GM23248 (cell line): ENCODE results near the gene WDR70. TPM values are rescaled to one million over a fixed set of nuclear protein-coding genes. Genes with fewer than 3 reads are reported as not detected.
"Not testable (repeated sequence)": the region's sequence is repeated elsewhere in the genome, so short reads cannot be mapped to it uniquely, and the experiment has no call there.

Source experiments
- DNase-seq: peaks from one replicate; pipeline ENCODE4 v3.0.0-alpha.2; 2015
- H2AFZ ChIP-seq: fragments of 200-600 bp; sonication (generic); 2 replicates; pipeline ENCODE4 v1.6.1; 2016; ENCODE audit warnings: antibody characterized with exemption
- H3F3A ChIP-seq: fragments of 200-600 bp; sonication (generic); 2 replicates; pipeline ENCODE4 v1.6.1; 2016; ENCODE audit warnings: mild to moderate bottlenecking, antibody characterized with exemption, mixed run types; ENCODE audit not compliant: insufficient read depth
- H3K27ac ChIP-seq: fragments of 200-600 bp; sonication (generic); 2 replicates; pipeline ENCODE4 v1.5.1; 2016; ENCODE audit warnings: mild to moderate bottlenecking
- H3K27me3 ChIP-seq: fragments of 200-600 bp; sonication (generic); replicated peaks from 2 replicates; pipeline ENCODE4 v1.6.1; 2016; ENCODE audit warnings: mild to moderate bottlenecking; ENCODE audit not compliant: insufficient read depth
- H3K36me3 ChIP-seq: fragments of 200-600 bp; sonication (generic); 2 replicates; pipeline ENCODE4 v1.6.1; 2016; ENCODE audit warnings: low read depth, mild to moderate bottlenecking
- H3K4me1 ChIP-seq: fragments of 200-600 bp; sonication (generic); 2 replicates; pipeline ENCODE4 v1.6.1; 2016; ENCODE audit warnings: mild to moderate bottlenecking; ENCODE audit not compliant: insufficient read depth
- H3K4me2 ChIP-seq: fragments of 200-600 bp; sonication (generic); one replicate; pipeline ENCODE4 v1.6.1; 2016; ENCODE audit warnings: mild to moderate bottlenecking; ENCODE audit not compliant: unreplicated experiment
- H3K4me3 ChIP-seq: fragments of 200-600 bp; sonication (generic); 2 replicates; pipeline ENCODE4 v1.5.1; 2016; ENCODE audit warnings: mild to moderate bottlenecking
- H3K79me2 ChIP-seq: fragments of 200-600 bp; sonication (generic); 2 replicates; pipeline ENCODE4 v1.6.1; 2016; ENCODE audit warnings: mild to moderate bottlenecking; ENCODE audit not compliant: insufficient read depth
- H3K9ac ChIP-seq: fragments of 200-600 bp; sonication (generic); 2 replicates; pipeline ENCODE4 v1.6.1; 2016; ENCODE audit warnings: mild to moderate bottlenecking
- H3K9me2 ChIP-seq: fragments of 200-600 bp; sonication (generic); 2 replicates; pipeline ENCODE4 v1.6.1; 2016; ENCODE audit warnings: mixed run types, mild to moderate bottlenecking, moderate library complexity; ENCODE audit not compliant: insufficient read depth
- H3K9me3 ChIP-seq: fragments of 200-600 bp; sonication (generic); one replicate; pipeline ENCODE4 v1.6.1; 2017; ENCODE audit warnings: low read depth
- H4K20me1 ChIP-seq: fragments of 200-600 bp; sonication (generic); 2 replicates; pipeline ENCODE4 v1.6.0; 2016; ENCODE audit not compliant: insufficient read depth
- EZH2 ChIP-seq: fragments of 200-600 bp; sonication (generic); IDR thresholded peaks from 2 replicates; pipeline ENCODE4 v1.6.1; 2018; ENCODE audit warnings: antibody characterized with exemption, mild to moderate bottlenecking; ENCODE audit not compliant: insufficient read depth, poor library complexity, severe bottlenecking
- EZH2phosphoT487 ChIP-seq: fragments of 200-600 bp; sonication (generic); IDR thresholded peaks from 2 replicates; pipeline ENCODE4 v1.6.1; 2018; ENCODE audit warnings: antibody characterized with exemption, moderate library complexity, mild to moderate bottlenecking, low read depth; ENCODE audit not compliant: insufficient read depth
- WGBS, 2 experiments: methylation state at CpG; one replicate each; pipeline ENCODE4 v1.1.6; 2015 to 2017; ENCODE audit warnings: low lambda C conversion rate in 2 of 2, low coverage in 1 of 2; ENCODE audit errors: missing lambda C conversion rate in 2 of 2; 5-methylcytosine and 5-hydroxymethylcytosine counted together
- in situ Hi-C: fragments of 300-500 bp; cut with MboI; formaldehyde crosslinking; loops from 2 replicates; pipeline ENCODE4 v1.15.0; 2020
- polyA plus RNA-seq: library from polyadenylated mRNA; unstranded; fragments of >200 nt; fragmentation: Nextera tagmentation; extraction: Ambion mirVana; gene quantifications from 2 replicates; pipeline ENCODE4 v1.2.1, GENCODE V29; 2016
- total RNA-seq: library from RNA; depleted of rRNA; stranded (reverse); fragments of >200 nt; shearing (Covaris generic); gene quantifications from 2 replicates; pipeline ENCODE4 v1.2.3, GENCODE V29; 2014

Gene WDR70
- total and polyA plus RNA-seq, 2 experiments from 2014 or later: 20.8 to 24.9 TPM

DNA sequence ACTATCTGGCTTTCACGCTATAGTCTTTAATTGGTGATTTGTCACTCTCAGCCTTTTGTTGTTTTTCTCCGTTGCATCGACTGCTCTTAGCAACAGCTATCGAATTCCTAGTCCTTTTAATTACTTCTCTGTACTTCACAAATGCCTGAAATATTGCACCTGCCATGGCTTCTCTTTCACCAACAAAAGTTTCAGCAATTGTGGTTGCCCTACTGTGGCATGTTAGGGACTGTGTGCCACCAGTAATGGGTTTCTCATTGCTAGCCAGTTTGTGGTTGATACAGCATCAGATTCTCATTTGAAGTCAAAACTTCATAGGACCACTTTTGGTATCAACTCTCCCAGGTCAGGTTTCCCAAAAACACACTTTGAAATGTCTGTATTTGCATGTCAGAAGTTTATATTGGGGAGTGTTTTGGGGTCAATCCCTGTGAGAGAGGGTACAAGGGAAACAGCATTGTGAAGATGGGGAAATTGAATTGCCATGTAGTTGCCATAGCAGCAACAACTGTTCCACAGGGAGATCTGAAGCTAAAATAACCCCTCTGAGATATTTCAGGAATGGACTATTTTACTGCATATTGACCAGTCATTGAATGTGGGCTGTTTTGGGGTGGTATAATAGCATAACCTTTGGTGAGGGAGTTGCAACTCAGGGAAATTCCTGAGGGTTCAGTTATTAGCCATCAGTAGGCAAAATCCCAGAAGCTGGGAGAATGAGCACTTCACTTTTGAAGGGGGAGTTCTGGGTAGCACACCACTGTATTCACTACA lies 99.2 kb downstream of the WDR70 start:
- Histone ChIP-seq H3K9me3 (no peaks in the 10 kb centered on the region), H3K4me3 (no peak overlapping the region), H3K79me2 (peaks cover 8% of the 10 kb centered on the region; the same call in 1 of the 2 replicates), H3K36me3 (peaks cover 4% of the 10 kb centered on the region; the same call in 1 of the 2 replicates), H3F3A (no peaks in the 10 kb centered on the region), H3K4me1 (no peaks in the 10 kb centered on the region), H3K4me2 (no peak overlapping the region), H3K9ac (no peak overlapping the region), H3K27me3 (no peaks in the 10 kb centered on the region), H4K20me1 (no peaks in the 10 kb centered on the region), H3K27ac (no peak overlapping the region), H2AFZ (no peak overlapping the region), H3K9me2 (no peaks in the 10 kb centered on the region)
- WGBS, 2 experiments: 67 to 68% methylated on average over 4 of the region's 4 CpGs
- in situ Hi-C loops: no loop called here
- no peak for DNase-seq
- no peak for TF ChIP-seq EZH2
- TF ChIP-seq EZH2phosphoT487: no peak

DNA sequence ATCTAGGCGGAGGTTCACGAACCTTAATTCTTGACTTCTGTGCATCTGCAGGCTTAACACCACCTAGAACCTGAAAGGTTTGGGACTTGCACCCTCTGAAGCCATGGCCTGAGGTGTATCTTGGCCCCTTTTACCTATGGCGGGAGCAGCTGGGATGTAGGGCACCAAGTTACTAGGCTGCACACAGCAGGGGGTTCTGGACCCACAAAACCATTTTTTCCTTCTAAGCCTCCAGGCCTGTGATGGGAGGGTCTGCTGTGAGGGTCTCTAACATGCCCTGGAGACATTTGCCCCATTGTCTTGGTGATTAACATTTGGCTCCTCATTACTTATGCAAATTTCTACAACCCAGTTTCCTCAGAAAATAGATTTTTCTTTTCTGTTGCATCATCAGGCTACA lies 102.3 kb downstream of the WDR70 start:
- DNase-seq, H3K9ac ChIP-seq, H3K4me3 ChIP-seq, H4K20me1 ChIP-seq, H3K79me2 ChIP-seq, H3K36me3 ChIP-seq, H2AFZ ChIP-seq, H3K4me2 ChIP-seq, H3K27ac ChIP-seq, in situ Hi-C loops, H3K9me2 ChIP-seq, H3F3A ChIP-seq, H3K4me1 ChIP-seq, H3K27me3 ChIP-seq, H3K9me3 ChIP-seq: not testable (repeated sequence)
- 96 to 100% methylated on average over 3 of the region's 3 CpGs for WGBS, 2 experiments

DNA sequence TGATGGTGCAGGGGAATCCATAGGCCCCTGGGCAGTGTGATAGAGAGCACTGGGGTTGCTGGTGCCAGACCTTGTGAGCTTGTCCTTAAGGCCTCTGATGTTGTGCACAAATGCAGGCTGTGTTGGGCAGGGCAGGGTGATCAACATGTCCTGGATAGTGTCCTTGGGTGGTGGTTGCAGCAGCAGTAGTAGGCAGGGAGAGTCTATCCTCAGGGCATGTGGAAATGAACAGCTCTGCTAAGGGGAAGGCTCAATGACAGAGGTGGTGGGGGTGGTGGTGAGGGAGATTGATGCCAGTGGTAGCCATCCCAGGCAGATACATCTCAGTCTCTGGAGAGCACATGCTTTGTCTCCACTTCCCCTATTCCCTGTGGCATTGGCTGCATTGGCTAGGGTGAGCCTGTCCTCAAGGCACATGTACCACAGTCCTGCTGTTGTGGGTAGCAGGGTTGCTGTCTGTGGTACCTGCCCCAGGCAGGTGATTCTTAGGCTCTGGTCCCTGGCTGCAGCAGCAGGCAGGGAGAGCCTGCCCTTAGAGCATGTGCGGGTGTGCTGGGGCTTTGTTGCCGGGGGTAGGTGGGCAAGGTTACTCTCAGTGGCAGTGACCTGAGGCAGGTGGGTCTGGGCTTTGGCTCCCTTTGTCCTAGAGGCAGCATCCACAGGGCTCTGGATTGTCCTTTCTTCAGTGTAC lies 111.1 kb downstream of the WDR70 start:
- Histone ChIP-seq H3K9ac (no peak overlapping the region), H3K4me3 (no peak overlapping the region), H3K4me2 (no peak overlapping the region), H3K4me1 (peaks cover 15% of the 10 kb centered on the region), H2AFZ (no peak overlapping the region), H3K36me3 (no peaks in the 10 kb centered on the region), H3K9me3 (no peaks in the 10 kb centered on the region), H3K79me2 (peaks cover 27% of the 10 kb centered on the region), H3K27me3 (no peaks in the 10 kb centered on the region), H4K20me1 (no peaks in the 10 kb centered on the region), H3K27ac (no peak overlapping the region), H3K9me2 (no peaks in the 10 kb centered on the region), H3F3A (peaks cover 21% of the 10 kb centered on the region)
- TF ChIP-seq EZH2phosphoT487 (no peak), EZH2 (no peak)
- DNase-seq: no peak
- in situ Hi-C loops: no loop called here
- 94 to 95% methylated on average over 2 of the region's 2 CpGs for WGBS, 2 experiments

DNA sequence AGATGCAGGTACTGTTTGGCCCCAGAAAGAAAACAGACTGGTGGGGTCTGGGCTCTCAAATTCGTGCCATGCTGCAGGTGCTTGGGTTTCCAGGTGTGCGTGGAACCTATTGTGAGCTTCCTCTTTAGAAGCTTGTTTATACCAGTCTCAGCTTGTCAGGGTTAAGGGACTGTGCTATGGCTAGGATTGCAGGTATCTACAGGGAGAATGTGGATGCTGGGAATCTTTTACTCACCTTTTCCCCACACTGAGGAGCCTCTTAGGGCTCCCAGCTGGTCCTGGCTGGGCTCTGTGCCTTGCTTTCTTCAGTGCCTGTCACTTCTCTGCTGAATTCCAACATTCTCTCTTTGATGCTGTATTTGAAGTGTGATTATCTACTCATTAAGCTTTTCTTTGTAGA lies 111.8 kb downstream of the WDR70 start:
- Histone ChIP-seq H3K9me3 (no peaks in the 10 kb centered on the region), H3K4me3 (no peak overlapping the region), H3K79me2 (peaks cover 27% of the 10 kb centered on the region), H2AFZ (no peak overlapping the region), H3K4me2 (no peak overlapping the region), H3K9me2 (no peaks in the 10 kb centered on the region), H3K27ac (no peak overlapping the region), H4K20me1 (no peaks in the 10 kb centered on the region), H3K9ac (no peak overlapping the region), H3K4me1 (peaks cover 20% of the 10 kb centered on the region), H3F3A (peaks cover 28% of the 10 kb centered on the region), H3K36me3 (no peaks in the 10 kb centered on the region), H3K27me3 (no peaks in the 10 kb centered on the region)
- TF ChIP-seq EZH2 (no peak), EZH2phosphoT487 (no peak)
- in situ Hi-C loops: no loop called here
- WGBS, 2 experiments: 61 to 75% methylated on average over 2 of the region's 2 CpGs
- no peak for DNase-seq
